H9 (cell line): ENCODE measurements around the gene EMP3. TPM values are rescaled to one million over a fixed set of nuclear protein-coding genes. Genes with fewer than 3 reads are reported as not detected.

Experiments
- DNase-seq: peaks from one replicate; pipeline ENCODE4 v3.0.0-alpha.2; 2017
- H2AFZ ChIP-seq: one replicate; pipeline ENCODE4 v1.6.1; 2013; ENCODE audit warnings: mild to moderate bottlenecking, low read length, control low read depth, moderate library complexity
- H2AK5ac ChIP-seq: 2 replicates; pipeline ENCODE4 v1.6.1; 2013; ENCODE audit warnings: low read length, control low read depth, mixed read lengths; ENCODE audit not compliant: insufficient read length
- H2BK120ac ChIP-seq: one replicate; pipeline ENCODE4 v1.6.1; 2013; ENCODE audit warnings: low read depth, mild to moderate bottlenecking, low read length, control low read depth, inconsistent platforms; ENCODE audit not compliant: poor library complexity, severe bottlenecking
- H2BK12ac ChIP-seq: 2 replicates; pipeline ENCODE4 v1.6.1; 2013; ENCODE audit warnings: low read length, control low read depth, mixed read lengths, low read depth; ENCODE audit not compliant: insufficient read length
- H2BK15ac ChIP-seq: 2 replicates; pipeline ENCODE4 v1.6.1; 2013; ENCODE audit warnings: low read depth, low read length, control low read depth
- H2BK20ac ChIP-seq: one replicate; pipeline ENCODE4 v1.6.1; 2013; ENCODE audit warnings: low read depth, mild to moderate bottlenecking, low read length, control low read depth, inconsistent platforms; ENCODE audit not compliant: poor library complexity, severe bottlenecking
- H2BK5ac ChIP-seq: 2 replicates; pipeline ENCODE4 v1.6.1; 2013; ENCODE audit warnings: low read length, control low read depth, mixed read lengths; ENCODE audit not compliant: insufficient read length
- H3K14ac ChIP-seq: 2 replicates; pipeline ENCODE4 v1.6.1; 2013; ENCODE audit warnings: low read length, control low read depth; ENCODE audit not compliant: insufficient read depth
- H3K18ac ChIP-seq: 2 replicates; pipeline ENCODE4 v1.6.1; 2013; ENCODE audit warnings: low read depth, mild to moderate bottlenecking, mixed read lengths, low read length, control low read depth; ENCODE audit not compliant: insufficient read length
- H3K23ac ChIP-seq: 2 replicates; pipeline ENCODE4 v1.6.1; 2013; ENCODE audit warnings: low read length, control low read depth, mixed read lengths, low read depth; ENCODE audit not compliant: insufficient read length
- H3K23me2 ChIP-seq: 2 replicates; pipeline ENCODE4 v1.6.1; 2013; ENCODE audit warnings: low read depth, mild to moderate bottlenecking, mixed read lengths, low read length, control low read depth; ENCODE audit not compliant: insufficient read length, poor library complexity, severe bottlenecking
- H3K27ac ChIP-seq: 2 replicates; pipeline ENCODE4 v1.5.1; 2013; ENCODE audit warnings: low read length, control low read depth, mixed read lengths, low read depth; ENCODE audit not compliant: insufficient read length
- H3K27me3 ChIP-seq: 2 replicates; pipeline ENCODE4 v1.6.1; 2013; ENCODE audit warnings: low read length, control low read depth, inconsistent platforms; ENCODE audit not compliant: insufficient read depth
- H3K4ac ChIP-seq: 2 replicates; pipeline ENCODE4 v1.6.1; 2013; ENCODE audit warnings: low read depth, mild to moderate bottlenecking, control low read depth, inconsistent platforms, low read length, moderate library complexity
- H3K4me1 ChIP-seq: 2 replicates; pipeline ENCODE4 v1.6.1; 2013; ENCODE audit warnings: low read length, control low read depth, inconsistent platforms; ENCODE audit not compliant: insufficient read depth
- H3K4me2 ChIP-seq: 2 replicates; pipeline ENCODE4 v1.6.1; 2013; ENCODE audit warnings: low read length, control low read depth, mixed read lengths; ENCODE audit not compliant: insufficient read length, insufficient read depth
- H3K56ac ChIP-seq: 2 replicates; pipeline ENCODE4 v1.6.1; 2013; ENCODE audit warnings: low read depth, mild to moderate bottlenecking, mixed read lengths, low read length, control low read depth; ENCODE audit not compliant: insufficient read length
- H3K79me1 ChIP-seq: 2 replicates; pipeline ENCODE4 v1.6.1; 2013; ENCODE audit warnings: low read depth, mild to moderate bottlenecking, moderate library complexity, low read length, control low read depth, inconsistent platforms; ENCODE audit not compliant: insufficient read depth, poor library complexity, severe bottlenecking
- H3K79me2 ChIP-seq: 2 replicates; pipeline ENCODE4 v1.6.1; 2013; ENCODE audit warnings: low read length, control low read depth, inconsistent platforms; ENCODE audit not compliant: insufficient read depth
- H3K9ac ChIP-seq: 2 replicates; pipeline ENCODE4 v1.6.1; 2013; ENCODE audit warnings: low read length, control low read depth, mixed read lengths; ENCODE audit not compliant: insufficient read length; ENCODE audit errors: extremely low read depth
- H3K9me3 ChIP-seq: one replicate; pipeline ENCODE4 v1.6.1; 2013; ENCODE audit warnings: low read depth, low read length, inconsistent platforms; ENCODE audit not compliant: control insufficient read depth
- H3T11ph ChIP-seq: one replicate; pipeline ENCODE4 v1.6.1; 2013; ENCODE audit warnings: mild to moderate bottlenecking, low read length, control low read depth, inconsistent platforms
- H4K20me1 ChIP-seq: one replicate; pipeline ENCODE4 v1.6.1; 2013; ENCODE audit not compliant: control insufficient read depth, insufficient read length, insufficient read depth
- H4K5ac ChIP-seq: 2 replicates; pipeline ENCODE4 v1.6.1; 2013; ENCODE audit warnings: low read depth, mild to moderate bottlenecking, mixed read lengths, low read length, control low read depth; ENCODE audit not compliant: insufficient read length
- H4K8ac ChIP-seq: replicated peaks from 2 replicates; pipeline ENCODE4 v1.6.1; 2013; ENCODE audit warnings: low read length, control low read depth, mixed read lengths, low read depth; ENCODE audit not compliant: insufficient read length
- H4K91ac ChIP-seq: 2 replicates; pipeline ENCODE4 v1.6.1; 2013; ENCODE audit warnings: low read depth, mild to moderate bottlenecking, moderate library complexity, mixed read lengths, low read length, control low read depth; ENCODE audit not compliant: insufficient read length
- H3K27ac Mint-ChIP-seq, 3 experiments: 2 replicates in 2 of 3; 3 replicates in 1 of 3; pipeline ENCODE4 v1.8.0; 2020 to 2021; ENCODE audit warnings: mixed read lengths in 3 of 3, mild to moderate bottlenecking in 1 of 3, moderate library complexity in 1 of 3
- H3K27me3 Mint-ChIP-seq: 2 replicates; pipeline ENCODE4 v1.8.0; 2021; ENCODE audit warnings: low read depth, mild to moderate bottlenecking, moderate library complexity, mixed read lengths
- H3K36me3 Mint-ChIP-seq, 3 experiments: 2 replicates in 2 of 3; 3 replicates in 1 of 3; pipeline ENCODE4 v1.8.0; 2020 to 2021; ENCODE audit warnings: low read depth in 3 of 3, mixed read lengths in 3 of 3; ENCODE audit not compliant: insufficient read depth in 1 of 3
- H3K4me1 Mint-ChIP-seq, 2 experiments: 2 replicates each; pipeline ENCODE4 v1.8.0; 2020; ENCODE audit warnings: mixed read lengths in 2 of 2
- H3K4me3 Mint-ChIP-seq, 2 experiments: 2 replicates in 1 of 2; 3 replicates in 1 of 2; pipeline ENCODE4 v1.8.0; 2020 to 2021; ENCODE audit warnings: mild to moderate bottlenecking in 2 of 2, mixed read lengths in 2 of 2, moderate library complexity in 1 of 2
- H3K9me3 Mint-ChIP-seq, 2 experiments: 2 replicates in 1 of 2; 3 replicates in 1 of 2; pipeline ENCODE4 v1.8.0; 2020; ENCODE audit warnings: mild to moderate bottlenecking in 2 of 2, mixed read lengths in 2 of 2, moderate library complexity in 1 of 2
- CTCF ChIP-seq: fragments of 200-600 bp; sonication (generic); conservative IDR thresholded peaks from 3 replicates; pipeline ENCODE4 v1.8.0; 2021; ENCODE audit warnings: antibody characterized with exemption, mild to moderate bottlenecking
- WGBS: extraction: QIAGEN DNeasy Blood & Tissue Kit; methylation state at CpG from one replicate; pipeline ENCODE4 v1.1.7; 2013; ENCODE audit warnings: missing lambda C conversion rate, low lambda C conversion rate, mixed read lengths; ENCODE audit not compliant: insufficient read length; ENCODE audit errors: extremely low coverage; 5-methylcytosine and 5-hydroxymethylcytosine counted together
- total RNA-seq: library from RNA; stranded (reverse); gene quantifications from 2 replicates; pipeline ENCODE4 v1.2.1, GENCODE V29; 2021

The EMP3 gene
- total RNA-seq, 1 experiment from 2014 or later, result 9.6 TPM

- Histone ChIP-seq H2BK20ac (no peak overlapping the region), H3K79me2 (0 out of 2 replicates have a peak, but pooled peaks cover 1% of the 10 kb centered on the region), H4K20me1 (no peaks in the 10 kb centered on the region), H3K27me3 (no peaks in the 10 kb centered on the region; the same call in 1 of the 2 replicates), H4K5ac (no peak overlapping the region), H2BK120ac (no peak overlapping the region), H3K4me1 (no peaks in the 10 kb centered on the region), H3K9ac (no peak overlapping the region), H3K79me1 (no peaks in the 10 kb centered on the region), H3K14ac (no peak overlapping the region), H3K56ac (no peak overlapping the region), H3T11ph (no peak overlapping the region), H2AFZ (no peak overlapping the region), H4K8ac (no peak overlapping the region), H3K4me2 (no peak overlapping the region), H2AK5ac (no peak overlapping the region), H4K91ac (no peak overlapping the region), H3K4ac (no peak overlapping the region), H2BK15ac (no peak overlapping the region), H3K18ac (no peak overlapping the region), H3K23ac (no peak overlapping the region), H2BK12ac (no peak overlapping the region), H2BK5ac (no peak overlapping the region), H3K23me2 (no peaks in the 10 kb centered on the region), H3K9me3 (no peaks in the 10 kb centered on the region), H3K27ac (no peak overlapping the region)
- Mint-ChIP-seq H3K4me1 (peaks cover 5 to 16% of the 10 kb centered on the region in 2 experiments; a peak in 3 of 4 replicates), H3K27ac (no peak overlapping the region), H3K36me3 (no peaks in the 10 kb centered on the region), H3K27me3 (peaks cover 39% of the 10 kb centered on the region), H3K9me3 (no peaks in the 10 kb centered on the region), H3K4me3 (no peak overlapping the region)
- no peak for DNase-seq
- no CpG with 5 or more reads among the region's 11 CpGs for WGBS
- no peak for TF ChIP-seq CTCF
Measured at GRCh38 chr19:48373567-48373966, 48.2 kb downstream of the EMP3 start.
